SH-SY5Y (cell line): ENCODE results near the gene C1QTNF2.

Source experiments
- GATA2 ChIP-seq: IDR thresholded peaks from 2 replicates; pipeline ENCODE4 v1.6.1; 2011; ENCODE audit warnings: mild to moderate bottlenecking, low read depth, low read length
- GATA3 ChIP-seq: IDR thresholded peaks from 2 replicates; pipeline ENCODE4 v1.6.1; 2011; ENCODE audit warnings: low read depth, mild to moderate bottlenecking, low read length, moderate library complexity

DNA sequence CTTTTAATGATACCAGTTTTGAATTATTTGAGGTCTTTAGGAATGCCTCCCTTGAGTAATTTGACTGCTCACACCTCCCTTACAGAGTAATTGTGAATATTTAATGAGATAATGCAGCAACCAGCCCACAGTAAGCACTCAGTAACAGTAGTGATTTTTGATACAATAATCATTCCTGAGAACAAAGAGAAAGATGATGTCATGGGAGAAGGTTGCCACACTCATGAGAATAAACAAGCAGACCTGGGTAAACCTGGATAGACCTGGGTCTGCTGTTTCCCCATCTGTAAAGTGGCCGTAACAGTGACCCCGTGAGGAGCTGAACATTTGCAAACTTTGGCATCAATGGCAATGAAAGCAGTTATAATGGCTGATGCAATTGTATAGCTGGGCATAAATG lies 4.2 kb downstream of the C1QTNF2 start:
- TF ChIP-seq GATA2 (no peak), GATA3 (no peak)
